Iris pigment epithelial cell (primary cell): Measurements from ENCODE around the gene RILP.

Source experiments
- DNase-seq: peaks from one replicate; pipeline ENCODE4 v3.0.0-alpha.2; 2011; ENCODE audit warnings: low read depth

Gene RILP

DNA sequence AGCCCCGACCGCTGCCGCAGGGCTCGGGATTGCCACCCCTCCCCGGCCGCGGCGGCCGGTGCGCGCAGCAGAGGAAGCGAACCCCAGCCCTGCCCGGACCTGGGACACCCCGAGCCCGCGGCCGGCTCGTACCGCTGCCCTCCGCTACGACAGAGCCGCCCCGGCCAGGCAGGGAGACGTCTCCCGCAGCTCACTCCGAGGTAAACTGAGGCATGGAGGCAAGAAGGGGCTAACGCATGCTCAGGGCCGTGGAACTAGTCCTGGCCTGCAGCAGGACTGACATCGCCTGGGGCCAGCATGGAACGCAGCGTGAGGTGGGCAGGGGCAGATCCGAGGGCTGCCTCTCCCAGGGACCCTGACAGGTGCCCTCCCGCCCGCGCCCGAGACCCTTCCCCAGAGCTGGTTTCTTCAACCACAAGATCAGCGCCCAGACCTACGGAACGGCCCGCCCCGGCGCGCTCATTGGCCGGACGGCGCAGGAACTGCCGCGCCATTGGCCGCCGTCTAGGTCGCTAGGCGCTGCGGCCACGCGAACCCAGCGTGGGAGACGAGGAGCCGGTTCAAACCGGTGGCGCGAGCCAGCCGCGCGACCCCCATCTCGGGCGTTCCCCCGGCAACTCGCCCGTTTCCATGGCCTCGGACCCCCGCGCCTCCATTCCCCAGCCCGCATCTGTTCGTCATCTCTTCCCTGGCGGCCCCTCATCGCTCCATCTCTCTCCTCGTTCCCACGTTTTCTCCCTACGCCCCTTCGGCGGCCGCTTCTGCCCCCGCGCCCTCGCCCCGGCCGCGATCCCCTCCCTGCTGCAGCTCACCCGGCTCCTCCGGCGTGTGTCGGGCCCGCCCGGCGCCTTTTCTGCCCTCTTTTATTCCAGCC lies 21.4 kb downstream of the RILP start, which contains the start of gene SLC43A2:
TSS of gene SLC43A2 (minus strand) at position 853 of the 874 bp plus-strand sequence. CDS start 960 bp downstream, outside the sequence.
- DNase-seq = peak; percentile 84

DNA sequence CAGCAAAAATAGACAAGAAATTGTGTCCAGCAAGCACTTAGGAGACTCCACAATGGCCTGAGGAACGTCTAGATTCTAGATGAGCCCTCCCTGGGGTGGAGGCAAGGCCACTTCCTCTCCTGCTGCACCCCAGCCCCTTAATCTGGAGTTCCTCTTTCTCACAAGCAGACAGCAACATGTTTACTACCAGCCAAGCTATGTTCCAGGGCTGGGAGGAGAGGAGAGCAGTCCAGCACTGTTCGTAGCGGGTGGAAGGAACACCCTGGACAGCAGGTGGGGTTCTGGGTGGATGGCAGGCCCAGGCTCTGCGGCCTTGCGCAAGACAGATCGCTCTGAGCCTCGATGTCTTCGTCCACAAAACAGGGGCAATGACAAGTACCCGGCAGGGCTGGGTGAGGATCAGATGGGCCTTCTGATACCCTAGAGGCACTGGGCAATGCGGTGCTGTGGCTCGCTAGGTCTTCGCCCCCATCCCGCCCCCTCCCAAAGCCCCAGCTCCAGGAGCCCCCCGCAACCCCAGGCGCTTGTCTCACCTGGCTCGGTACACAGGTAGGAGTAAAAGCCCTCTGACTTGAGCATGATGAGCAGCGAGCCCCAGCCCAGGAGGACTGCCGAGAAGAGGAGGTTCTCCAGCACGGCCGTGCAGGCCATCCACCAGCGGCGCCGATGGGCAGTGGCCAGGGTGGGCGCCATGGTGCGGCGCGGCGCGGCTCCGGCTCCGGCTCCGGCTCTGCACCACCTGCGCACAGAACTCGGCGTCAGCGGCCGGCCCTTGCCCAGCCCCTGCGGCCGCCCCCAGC lies 22.3 kb downstream of the RILP start:
- DNase-seq = no peak

DNA sequence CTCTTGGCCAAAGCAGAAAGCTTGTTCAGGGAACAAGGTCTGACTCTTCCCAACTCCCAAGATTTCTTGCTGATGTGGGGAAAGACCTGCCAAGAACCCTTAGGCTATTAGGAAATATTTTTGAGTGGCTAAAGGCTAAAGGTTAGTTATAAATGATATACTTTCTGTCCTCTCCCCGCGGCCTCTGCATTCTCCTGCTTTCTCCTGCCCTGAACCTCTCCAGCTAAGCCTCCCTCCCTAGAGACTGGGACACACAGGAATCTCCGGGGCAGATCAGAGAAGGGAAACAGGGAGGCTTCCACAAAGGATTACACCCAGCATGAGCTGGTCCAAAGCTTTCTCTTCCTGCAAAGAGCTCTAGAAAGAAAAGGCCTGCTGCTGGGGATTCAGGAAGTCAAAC lies 23.3 kb downstream of the RILP start:
- no peak for DNase-seq

DNA sequence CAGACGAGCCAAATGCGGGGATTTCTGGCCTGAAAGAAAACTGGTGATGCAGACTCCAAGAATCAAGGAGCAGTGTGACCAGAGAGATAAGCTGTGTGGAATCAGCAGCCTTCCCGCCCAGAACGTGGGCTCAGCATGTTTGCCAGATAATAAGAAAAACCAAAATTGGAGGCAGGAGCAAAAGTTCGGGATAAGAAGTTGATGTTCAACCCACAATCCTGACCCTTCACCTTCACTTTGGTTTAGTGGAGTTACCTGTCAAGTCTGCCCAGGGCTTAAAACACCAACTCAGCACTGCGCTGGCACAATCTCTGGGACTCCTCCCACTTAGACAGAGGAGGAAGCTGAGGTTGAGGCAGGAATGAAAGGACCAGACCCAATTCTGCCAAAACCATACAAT lies 24.1 kb downstream of the RILP start:
- DNase-seq = no peak

DNA sequence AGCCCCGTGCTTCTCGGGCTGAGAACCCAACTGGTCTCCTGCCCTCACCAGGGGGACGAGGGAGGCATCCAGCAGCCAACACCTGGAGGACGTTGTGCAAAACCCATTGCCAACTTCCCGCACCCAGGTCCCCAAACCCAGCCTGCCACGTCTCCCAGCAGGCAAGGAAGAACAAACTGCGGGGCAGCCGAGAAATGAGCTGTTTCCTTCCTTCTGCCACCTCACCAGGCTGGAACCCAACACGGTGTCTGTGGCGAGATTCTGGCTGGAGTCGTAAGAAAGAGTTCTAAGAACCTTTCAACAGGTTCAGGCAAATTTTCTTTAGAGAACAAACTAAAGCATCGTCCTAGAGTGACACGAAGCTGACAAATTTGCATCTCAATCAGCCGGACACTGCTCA lies 24.6 kb downstream of the RILP start:
- DNase-seq = no peak

DNA sequence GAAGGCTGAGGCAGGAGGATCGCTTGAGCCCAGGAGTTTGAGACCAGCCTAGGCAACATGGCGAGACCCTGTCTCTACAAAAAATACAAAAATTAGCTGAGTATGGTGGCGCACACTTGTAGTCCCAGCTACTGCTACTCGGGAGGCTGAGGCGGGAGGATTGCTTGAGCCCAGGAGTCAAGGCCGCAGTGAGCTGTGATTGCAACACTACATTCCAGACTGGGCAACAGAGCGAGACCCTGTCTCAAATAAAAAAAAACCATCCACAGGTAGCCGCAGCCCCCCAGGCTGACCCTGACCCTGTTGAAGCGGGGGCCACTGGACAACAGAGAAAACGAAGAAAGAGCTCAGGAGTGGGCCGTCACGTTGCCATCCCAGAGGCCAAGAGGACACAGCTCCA lies 25.0 kb downstream of the RILP start:
- no peak for DNase-seq

DNA sequence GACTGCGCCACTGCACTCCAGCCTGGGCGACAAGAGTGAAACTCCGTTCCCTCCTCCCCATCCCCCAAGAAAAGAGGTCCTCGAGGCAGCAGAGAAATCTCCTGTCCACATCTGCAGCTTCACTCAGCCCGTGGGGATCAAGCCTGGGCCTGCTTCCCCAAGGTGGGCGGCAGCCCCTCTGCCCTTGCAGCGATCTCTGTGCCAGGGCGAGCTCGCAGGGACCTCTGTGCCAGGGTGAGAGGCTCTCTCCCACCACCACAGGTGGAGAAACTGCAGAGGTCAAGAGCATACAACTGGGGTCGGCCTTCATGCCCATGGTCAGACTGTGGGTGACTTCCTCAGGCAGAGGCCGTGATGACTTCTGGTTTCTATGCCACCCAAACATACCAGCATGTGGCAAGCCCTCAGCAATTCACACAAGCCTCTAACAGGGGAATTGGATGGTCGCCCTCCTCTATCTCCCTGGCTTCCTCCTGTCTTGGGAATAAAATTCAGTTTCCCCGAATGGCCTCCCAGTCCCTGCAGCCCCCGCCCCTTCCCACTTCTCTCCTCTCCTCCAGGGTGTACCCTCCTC lies 26.5 kb downstream of the RILP start:
- DNase-seq = no peak

DNA sequence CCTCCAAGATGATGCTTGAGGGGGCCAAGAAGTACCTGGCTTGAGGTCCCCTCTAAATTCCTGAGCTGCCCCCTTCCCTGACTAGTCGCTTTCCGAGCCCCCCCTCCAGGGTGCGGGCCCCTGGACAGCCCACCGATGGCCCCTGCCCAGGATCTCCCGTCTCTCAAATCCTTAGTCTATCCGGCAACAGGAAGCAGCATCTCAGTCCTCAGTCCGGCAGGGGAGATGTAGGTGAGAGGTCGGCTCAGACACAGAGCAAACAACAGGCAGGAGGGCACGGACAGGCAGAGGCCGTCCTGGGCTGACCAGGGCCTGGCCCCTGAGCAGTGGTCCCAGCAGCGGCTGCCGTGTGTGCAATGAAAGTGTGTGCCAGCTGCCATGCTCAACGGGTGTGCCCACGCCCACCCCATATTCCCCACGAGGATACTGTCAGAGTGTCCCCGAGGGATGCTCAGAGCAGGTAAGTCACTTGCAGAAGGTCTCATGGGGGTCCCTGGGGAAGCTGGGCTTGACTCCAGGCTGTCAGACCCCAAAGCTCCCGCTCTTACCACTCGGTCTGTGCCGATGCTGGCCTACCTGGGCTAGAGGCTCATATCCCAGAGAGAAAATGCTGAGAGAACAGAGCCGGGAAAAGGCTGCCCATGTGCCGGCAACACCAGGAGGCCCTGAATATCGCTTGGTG lies 28.3 kb downstream of the RILP start:
- no peak for DNase-seq

DNA sequence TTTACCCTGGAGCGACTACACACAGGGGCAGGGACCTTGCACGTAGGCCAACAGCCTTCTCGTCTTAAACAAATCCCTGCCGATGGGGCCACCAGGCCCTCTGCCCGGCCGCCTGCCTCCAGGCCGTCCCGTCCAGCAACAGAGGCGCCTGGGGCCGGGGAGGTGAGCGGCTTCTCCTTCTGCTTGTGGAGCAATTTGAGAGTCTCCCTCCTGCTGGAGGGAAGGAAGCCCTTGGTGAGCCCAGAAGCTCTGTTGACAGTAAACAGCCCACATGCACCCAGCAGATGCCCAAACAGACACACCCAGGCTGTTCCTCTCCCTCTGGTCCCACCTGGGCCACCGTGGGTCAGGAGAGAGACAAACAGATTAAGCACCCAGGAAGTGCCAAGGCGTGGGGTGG lies 29.2 kb downstream of the RILP start:
- DNase-seq = no peak

DNA sequence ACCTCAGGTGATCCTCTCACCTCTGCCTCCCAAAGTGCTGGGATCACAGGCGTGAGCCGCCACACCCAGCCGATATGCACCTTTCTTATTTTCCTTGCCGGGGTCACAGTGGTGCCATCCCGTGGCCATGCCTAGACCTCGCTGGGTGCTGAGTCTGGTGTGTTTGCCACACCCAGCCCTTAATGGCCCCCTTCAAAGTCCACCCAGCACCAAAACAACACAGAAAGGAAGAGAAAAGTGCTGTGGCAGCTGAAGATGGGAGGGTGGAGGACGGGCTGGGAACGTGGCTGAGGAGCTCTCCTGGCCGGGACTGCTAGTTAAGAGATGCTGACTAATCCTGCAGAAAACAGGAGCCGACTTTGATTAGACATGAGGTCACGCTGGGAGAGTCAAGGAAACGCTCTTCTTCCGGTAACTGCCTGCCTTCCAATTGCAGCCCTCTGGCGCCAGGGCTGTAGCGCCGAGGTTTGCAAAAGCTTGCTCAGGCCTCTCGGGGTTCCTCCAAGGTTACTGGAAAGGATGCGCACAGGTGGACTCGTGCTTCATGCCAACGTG lies 32.0 kb downstream of the RILP start:
- peak; percentile 85 for DNase-seq

DNA sequence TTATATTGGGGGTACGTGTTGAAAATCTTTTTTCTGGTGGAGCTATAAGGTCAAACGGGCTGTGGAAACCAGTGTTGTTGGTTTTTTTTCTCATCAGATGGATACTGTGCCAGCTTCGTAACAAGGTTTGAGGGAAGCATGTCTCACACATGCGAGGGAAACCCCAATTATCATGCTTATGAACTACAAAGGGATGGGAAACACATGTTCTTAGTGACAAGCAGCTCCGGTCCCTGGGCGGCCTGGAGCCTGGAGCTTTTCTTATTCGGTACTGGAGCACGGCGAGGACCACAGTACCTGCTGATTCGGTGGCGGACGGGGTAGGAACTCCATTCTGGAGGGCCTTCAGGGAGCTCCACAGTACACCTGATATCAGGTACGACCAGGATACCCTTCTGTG lies 33.6 kb downstream of the RILP start:
- DNase-seq = no peak

DNA sequence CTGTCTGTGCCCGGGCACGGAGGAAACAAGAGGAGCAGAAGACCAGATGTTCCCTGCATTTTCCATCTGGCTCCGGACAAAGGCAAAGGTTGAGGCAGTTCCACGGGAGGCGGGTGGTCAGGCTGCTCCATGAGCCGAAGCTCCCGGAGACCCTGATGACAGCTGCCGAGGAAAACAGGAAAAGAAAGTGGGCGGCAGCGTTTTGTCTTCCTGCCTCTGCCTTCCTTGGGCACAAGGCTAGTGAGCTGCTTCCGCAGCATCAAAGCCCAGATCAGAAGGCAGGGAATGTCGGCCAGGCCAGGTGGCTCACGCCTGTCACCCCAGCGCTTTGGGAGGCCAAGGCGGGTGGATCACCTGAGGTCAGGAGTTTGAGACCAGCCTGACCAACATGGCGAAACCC lies 37.3 kb downstream of the RILP start:
- no peak for DNase-seq

DNA sequence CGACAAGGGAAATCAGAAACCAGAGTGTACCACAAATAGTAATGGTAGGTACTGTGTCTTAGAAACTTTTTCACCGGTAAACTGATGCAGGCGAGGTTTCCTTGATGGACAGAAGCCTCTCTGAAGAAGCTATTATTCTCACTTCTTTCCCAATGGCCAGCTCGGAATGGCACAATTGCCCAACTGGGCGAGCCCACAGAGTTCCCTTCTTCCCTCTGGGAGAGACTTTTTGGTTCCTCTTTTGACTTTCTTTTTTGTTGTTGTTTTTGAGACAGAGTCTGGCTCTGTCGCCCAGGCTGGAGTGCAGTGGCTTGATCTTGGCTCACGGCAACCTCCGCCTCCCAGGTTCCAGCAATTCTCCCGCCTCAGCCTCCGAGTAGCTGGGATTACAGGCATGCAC lies 38.0 kb downstream of the RILP start:
- no peak for DNase-seq

DNA sequence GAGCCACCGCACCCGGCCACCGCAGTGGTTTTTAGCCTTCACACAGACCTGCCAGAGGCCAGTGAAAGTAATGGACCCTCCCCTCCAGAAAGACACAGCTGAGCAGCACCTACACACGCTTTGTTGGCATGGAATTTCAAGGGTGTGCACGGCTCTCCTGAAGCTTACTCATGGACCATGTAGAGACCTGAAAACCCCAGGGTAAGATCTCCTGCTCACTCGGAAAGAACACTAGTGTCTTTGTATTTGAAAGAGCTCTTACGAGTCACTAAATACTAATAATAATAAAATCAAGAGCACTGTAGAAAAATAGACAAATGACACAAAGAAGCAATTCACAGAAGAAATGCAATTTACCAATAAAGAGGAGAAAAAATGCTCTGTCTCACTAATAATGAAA lies 41.0 kb downstream of the RILP start:
- no peak for DNase-seq

DNA sequence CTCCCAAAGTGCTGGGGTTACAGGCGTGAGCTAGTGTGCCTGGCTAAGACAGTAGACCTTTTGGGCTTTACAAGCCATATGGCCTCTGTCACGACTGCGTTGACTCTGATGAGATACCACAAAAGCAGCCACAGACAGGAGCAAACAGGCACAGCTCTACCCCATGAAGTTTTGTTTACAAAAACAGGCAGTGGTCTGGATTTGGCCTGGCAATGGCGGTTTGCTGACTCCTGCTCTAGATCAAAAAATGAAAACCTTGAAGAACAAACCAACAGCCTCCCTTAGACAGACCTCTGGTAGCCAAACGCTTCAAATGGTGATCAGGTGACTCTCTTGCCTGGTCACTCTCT lies 41.7 kb downstream of the RILP start:
- no peak for DNase-seq

DNA sequence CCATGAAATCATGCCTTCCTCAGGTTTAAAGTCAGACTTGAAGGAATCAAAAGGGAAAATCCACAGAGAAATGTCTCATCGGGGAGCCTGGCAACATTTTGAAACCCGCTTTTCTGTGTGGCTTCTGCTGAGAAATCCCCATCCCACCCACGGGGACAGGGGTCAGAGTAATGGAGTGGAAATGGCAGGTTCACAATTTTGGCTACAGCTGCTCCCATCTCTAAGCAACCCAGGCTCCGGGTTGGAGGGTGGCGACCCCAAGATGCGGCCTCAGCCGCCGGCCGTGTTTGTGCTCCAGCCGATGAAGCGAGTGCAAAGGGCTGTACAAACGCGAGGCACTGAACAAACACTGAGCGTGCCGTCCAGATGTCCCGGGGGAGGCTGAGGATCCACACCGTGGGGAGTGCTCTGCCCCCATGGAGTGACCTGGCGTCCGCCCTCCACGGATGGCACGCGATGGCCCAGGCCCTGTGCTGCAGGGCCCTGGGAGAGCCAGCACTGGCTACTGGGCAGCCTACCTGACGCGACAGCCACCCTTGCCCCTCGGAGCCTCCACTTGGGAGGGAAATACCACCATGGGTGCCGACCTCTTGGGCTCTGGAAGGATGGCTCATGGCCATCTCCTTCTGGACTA lies 43.2 kb downstream of the RILP start:
- DNase-seq = no peak

DNA sequence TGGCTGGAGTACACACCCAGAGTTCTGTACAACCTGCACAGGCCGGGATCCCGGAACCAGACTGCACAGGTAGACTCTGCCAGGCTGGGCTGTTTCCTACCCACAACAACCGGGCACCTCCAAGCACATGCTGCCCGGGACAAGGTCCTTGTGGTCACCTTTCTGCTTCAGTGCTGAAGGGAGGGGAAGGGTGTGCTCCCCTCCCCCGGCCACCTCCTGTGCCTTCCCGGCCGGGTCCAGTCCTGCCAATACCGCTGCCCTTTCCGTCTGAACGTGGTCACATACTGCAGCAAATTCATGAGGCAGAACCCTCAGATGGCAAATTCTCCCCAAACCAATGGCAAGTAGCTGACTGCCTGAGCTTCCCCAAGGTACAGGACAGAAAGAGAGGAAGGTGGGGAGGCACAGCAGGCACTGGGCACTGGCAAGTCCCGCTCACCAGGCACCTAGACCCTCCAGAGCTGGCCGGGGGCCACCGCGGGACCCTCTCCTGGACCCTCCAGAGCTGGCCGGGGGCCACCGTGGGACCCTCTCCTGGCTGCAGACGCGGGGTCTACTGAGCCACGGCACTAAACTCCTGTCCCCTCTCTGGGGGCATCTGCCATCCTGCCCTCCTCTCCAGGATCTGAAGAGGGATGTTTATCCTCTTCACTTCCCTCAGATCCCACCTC lies 43.9 kb downstream of the RILP start:
- no peak for DNase-seq

DNA sequence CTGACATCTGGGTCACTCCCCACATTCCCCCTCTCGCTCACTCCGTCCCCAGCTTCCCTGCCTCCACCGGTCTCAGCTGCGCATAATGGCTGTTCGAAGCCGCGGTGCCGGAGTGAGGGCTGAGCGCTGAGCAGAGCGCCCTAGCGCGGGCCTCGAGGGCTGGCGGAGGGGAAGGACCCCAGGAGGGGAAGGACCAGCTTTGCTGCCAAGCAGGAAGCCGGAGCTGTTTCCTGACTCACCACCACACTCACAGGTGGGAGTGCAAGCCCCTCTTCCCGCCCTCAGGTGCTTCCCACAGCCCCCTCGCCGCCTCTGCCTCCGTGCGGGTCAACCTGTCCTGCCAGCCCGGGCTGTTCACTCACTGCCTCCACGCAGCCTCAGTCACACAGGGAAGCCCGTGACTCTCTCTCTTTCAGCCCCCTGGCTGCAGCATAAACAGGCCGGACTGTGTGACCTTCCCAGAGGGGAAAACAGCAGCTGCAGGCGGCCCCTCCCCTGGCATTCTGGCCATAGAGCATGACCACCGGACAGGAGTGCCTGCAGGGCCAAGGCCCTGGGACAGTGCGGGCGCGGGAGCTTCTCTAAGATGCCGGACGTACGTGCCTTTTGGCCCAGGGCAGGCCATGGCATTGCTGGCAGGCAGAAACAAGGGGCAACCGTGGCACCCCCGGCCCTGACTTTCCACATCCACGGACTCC lies 44.7 kb downstream of the RILP start:
- DNase-seq = no peak

DNA sequence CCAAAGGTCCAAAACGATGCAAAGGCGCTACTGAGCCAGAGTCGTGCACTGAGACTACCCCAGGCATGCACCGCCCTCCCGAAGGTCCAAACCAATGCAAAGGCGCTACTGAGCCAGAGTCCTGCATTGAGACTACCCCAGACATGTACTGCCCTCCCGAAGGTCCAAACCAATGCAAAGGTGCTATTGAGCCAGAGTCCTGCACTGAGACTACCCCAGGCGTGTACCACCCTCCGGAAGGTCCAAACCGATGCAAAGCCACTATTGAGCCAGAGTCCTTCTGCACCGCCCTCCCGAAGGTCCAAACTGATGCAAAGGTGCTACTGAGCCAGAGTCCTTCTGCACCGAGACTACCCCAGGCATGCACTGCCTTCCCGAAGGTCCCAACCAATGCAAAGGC lies 48.1 kb downstream of the RILP start:
- no peak for DNase-seq

DNA sequence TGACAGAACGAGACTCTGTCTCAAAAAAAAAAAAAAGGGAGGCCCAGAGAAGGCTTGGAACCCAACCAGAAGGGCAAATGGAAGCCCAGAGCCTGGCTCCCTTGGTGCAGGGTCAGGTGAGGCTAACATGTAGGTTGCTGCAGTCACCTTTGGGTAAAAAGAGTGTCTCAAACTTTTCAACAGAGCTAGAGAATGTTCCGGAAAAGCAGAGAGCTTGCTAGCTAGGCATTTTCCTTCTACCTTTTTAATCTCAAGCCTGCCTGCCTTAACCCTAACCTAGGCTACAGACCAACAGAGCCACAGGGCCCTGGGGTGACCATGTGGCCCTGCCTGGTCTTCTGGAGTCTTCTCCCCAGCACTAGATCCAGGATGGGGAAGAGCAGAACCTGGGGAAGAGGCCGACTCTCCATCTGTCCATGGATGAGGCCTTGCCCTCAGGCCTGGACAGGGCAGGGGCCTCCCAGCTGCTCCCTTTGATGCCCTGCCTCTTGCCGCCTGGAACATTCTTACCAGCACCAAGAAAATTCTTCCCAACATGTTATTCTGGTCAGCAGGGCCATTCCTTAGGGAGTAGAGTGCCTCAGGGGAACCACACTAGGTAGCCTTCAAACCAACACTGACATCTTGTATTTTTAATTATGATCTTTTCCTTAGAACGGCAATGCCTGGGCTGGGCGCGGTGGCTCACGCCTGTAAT lies 51.1 kb downstream of the RILP start:
- DNase-seq = no peak
